Stimulated activated CD4-positive, alpha-beta T cell treated with anti-CD3 and anti-CD28 coated beads, Interleukin-15, amount 100 ng/mL, for 48 hours (primary cell): ENCODE measurements around the gene HBQ1.
"Not testable (repeated sequence)": the region's sequence is repeated elsewhere in the genome, so short reads cannot be mapped to it uniquely, and the experiment has no call there.

ENCODE experiments used
- DNase-seq, 2 donors: peaks; one replicate each; pipeline ENCODE4 v3.0.0-alpha.2; 2020; ENCODE audit warnings: low read depth in 2 of 2

HBQ1 gene

DNA sequence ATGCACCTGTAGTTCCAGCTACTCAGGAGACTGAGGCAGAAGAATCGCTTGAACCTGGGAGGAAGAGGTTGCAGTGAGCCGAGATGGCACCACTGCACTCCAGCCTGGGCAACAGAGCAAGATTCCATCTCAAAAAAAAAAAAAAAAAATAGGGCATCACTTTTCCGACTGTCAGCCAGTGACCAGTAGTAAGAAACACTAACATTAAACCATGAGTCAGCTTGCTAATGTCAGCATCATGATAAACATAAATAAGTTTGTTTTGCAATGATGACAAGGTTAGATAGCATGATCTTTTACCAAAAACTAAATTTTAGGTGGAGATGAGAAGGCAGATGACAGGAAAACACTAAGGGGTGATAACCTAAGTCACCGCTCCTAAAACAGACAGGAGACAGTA is 29.1 kb downstream of the HBQ1 start:
- not testable (repeated sequence) for DNase-seq

DNA sequence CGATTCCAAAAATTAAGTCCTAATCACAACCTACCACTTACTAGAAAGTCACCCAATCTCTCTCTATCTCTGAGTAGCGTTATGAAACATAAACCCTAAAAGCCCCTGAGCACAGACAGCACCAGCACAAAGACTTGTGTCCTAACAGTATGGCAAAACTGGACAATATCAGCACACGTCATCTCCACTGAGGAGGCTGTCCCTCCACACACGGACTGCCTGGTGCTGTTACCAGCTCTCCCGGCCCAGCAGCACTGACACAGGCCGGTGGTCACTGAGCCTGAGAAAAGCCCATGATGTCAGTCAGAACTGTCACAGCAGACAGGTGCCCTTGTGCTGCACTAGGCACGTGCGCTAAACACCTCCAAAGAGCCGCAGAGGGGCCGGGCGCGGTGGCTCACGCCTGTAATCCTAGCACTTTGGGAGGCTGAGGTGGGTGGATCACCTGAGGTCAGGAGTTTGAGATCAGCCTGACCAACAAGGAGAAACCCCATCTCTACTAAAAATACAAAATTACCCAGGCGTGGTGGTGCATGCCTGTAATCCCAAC is 31.4 kb downstream of the HBQ1 start:
- not testable (repeated sequence) for DNase-seq

DNA sequence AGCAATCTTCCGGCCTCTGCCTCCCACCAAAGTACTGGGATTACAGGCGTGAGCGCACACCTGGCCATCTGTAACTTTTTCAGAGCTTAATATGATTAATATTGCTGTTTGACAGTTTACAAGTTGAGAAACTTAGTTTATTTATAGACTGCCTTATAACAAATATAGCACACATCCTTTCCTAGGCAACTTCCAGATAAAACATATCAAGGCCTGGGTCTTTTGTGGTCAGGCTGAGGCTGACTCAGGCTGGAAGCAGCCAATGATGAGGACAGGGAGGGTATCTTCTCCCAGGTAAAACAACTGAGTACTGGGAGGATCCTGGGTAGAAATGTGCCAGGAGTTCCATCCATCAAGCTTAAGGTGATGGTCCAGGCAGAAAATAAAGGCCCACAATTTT is 32.7 kb downstream of the HBQ1 start:
- DNase-seq, result no peak

DNA sequence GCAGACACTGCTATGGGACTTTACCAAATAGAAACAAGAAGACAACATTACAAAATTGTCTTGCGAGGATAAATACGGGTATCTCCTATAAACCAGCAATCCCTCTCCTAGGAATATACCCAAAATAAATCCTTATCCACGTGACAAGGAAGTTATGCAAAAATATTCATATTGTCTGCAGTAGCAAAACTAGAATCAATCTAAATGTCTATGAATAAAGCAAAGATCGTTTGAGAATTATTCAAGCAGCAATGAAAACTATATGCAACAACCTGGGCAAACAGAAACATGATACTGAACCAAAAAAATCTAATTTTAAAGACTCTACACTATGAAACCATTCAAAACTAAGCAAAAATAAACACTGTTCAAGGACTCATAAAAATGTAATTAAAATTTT is 39.8 kb downstream of the HBQ1 start:
- no peak for DNase-seq

DNA sequence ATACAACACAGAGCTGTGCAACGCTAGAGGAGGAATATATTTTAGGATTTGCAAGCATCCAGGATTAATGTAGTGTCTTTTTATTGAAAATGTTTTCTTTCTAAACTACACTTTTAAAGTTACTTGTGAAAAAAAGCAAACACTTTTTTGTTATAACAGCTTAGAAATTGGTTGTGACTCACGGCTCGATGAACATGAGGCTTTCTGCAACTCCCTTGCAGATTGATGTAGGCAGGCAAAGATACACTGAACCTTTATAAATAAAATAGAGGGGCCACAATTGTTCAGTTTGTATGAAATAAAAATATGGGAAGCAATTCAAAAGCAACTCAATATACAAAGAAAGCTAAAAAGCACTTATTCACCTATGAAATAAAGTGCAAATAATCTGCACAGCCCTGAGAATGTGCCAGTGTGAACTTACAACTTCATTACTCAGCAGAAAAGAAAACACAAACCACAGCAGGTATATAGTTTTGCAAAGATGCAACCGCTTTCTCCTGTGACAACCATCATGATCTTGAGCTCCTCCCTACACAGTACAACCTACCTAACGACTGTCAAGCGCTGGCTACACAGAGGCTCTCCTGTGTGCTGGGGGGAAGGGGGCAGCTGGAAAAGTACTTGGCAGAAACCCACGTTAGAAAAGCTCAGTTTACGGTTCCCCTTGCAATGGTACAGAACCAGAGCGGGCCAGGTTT is 48.0 kb downstream of the HBQ1 start:
- DNase-seq, result no peak

DNA sequence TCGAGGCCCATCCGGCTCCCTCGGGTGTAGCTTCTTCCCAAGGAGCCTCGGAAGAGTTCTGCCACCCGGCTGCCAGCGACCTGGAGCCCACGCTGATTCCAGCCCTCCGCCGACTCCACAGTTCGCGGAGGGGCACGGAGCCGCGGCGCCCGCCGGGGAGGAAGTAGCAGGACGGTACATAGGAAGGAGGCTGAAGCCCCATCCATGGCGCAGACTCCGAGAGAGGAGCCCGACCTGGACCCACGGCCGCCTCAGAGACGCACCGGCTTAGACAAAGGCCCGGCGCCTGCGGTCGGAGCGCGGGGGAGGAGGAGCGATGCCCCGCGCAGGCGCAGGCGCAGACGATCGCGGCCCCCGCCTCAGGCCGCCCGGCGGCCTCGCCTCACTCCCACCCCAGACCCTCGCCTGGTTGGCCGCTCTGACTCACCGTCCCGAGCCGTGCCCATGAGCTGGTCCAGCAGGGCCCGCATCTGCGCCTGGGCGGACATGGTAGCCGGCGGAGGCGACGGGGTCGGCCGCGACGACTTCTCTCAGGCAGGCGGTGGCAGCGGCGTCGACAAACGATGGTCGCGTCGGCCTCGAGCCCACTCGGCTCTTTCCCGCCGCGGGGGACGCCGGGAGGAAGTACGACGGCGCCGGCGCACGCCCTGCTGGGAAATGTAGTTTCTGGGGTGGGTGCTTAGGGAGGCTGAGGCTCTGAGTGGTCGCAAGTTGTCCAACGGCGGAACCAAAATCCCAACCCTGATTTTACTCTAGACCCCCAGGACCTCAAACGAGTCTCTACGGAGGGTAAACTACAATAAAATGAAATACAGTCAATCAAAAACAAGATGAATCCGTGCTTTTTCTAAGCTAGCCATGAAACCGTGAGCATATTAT is 48.8 kb downstream of the HBQ1 start, which contains the start of gene LUC7L:
TSS of gene LUC7L (minus strand) at position 598 of the 879 bp plus-strand sequence. CDS start at position 488, 110 bp downstream.
- DNase-seq, result peak; percentile 75 to 84

DNA sequence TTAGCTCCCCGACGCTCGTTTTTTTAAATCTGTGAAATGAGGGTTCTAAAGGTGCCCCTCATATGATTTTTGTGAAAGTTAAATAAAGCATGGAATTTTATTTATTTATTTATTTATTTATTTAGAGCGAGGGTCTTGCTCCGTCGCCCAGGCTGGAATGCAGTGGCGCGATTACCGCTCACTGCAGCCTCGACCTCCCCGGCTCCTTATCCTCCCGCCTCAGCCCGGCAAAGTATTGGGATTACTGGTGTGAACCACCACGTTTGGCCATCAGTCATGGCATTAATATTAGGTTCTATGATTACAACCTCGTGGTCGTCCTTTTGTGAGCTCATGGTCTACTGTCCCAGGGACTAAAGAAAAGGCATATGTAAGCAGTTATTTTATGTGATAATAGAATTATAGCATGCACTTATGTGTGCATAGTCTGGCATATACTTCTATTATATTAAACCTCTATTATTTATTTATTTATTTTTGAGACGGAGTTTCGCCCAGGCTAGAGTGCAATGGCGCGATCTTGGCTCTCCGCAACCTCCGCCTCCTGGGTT is 49.5 kb downstream of the HBQ1 start:
- no peak for DNase-seq

DNA sequence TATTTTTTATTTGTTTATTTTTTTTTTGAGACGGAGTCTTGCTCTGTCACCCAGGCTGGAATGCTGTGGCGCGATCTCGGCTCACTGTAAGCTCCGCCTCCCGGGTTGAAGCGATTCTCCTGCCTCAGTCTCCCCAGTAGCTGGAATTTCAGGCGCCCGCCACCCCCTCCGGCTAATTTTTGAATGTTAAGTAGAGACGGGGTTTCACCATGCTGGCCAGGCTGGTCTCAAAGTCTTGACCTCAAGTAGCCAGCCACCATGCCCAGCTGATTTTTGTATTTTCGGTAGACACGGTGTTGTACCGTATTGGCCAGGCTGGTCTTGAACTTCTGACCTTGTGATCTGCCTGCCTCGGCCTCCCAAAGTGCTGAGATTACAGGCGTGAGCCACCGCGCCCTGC is 50.1 kb downstream of the HBQ1 start:
- DNase-seq, result not testable (repeated sequence)
